H1 (cell line): ENCODE data around the gene CDCA4. TPM values are rescaled to one million over a fixed set of nuclear protein-coding genes. Genes with fewer than 3 reads are reported as not detected.

Experiments
- CBX8 ChIP-seq: fragments of 300-800, 300-1000 bp; sonication (generic); IDR thresholded peaks from 2 replicates; pipeline ENCODE4 v1.7.1; 2016; ENCODE audit warnings: low read depth, low read length, borderline replicate concordance
- CHD2 ChIP-seq: IDR thresholded peaks from 2 replicates; pipeline ENCODE4 v1.6.1; 2012; ENCODE audit warnings: low read length, improper control_type of control experiment
- EGR1 ChIP-seq: IDR thresholded peaks from 2 replicates; pipeline ENCODE4 v1.6.1; 2011; ENCODE audit warnings: low read depth, low read length, borderline replicate concordance
- GTF2F1 ChIP-seq: IDR thresholded peaks from 2 replicates; pipeline ENCODE4 v1.6.1; 2012; ENCODE audit warnings: low read depth, low read length, improper control_type of control experiment, borderline replicate concordance
- HDAC6 ChIP-seq: IDR thresholded peaks from one replicate; pipeline ENCODE4 v1.7.1; 2012; ENCODE audit warnings: low read depth, mild to moderate bottlenecking, inconsistent platforms, low read length, moderate library complexity
- JUND ChIP-seq: IDR thresholded peaks from 2 replicates; pipeline ENCODE4 v1.6.1; 2011; ENCODE audit warnings: mild to moderate bottlenecking, improper control_type of control experiment, low read length
- RFX5 ChIP-seq: IDR thresholded peaks from 2 replicates; pipeline ENCODE4 v1.6.1; 2011; ENCODE audit warnings: low read depth, low read length, improper control_type of control experiment, borderline replicate concordance
- polyA plus RNA-seq, 7 experiments: library from polyadenylated mRNA; depleted of rRNA in 3 of 7; stranded (reverse) in 5 of 7; unstranded in 2 of 7; fragments of >200 nt in 5 of 7; fragments of 200-250 nt in 2 of 7; gene quantifications; 1 replicate in 5 of 7; 2 replicates in 1 of 7; 4 replicates in 1 of 7; pipeline versions ENCODE4 v1.2.1 to v1.2.3, GENCODE V29; 2011 to 2013; ENCODE audit warnings: missing spikeins in 2 of 7, mixed read lengths in 2 of 7
- total RNA-seq: library from RNA; stranded (reverse); fragmentation: NEBNext Ultra II Directional; extraction: Animal tissue kit (Norgen Biotek cat#: 25700); gene quantifications from 2 replicates; pipeline ENCODE4 v1.2.1, GENCODE V29; 2021
- TF ChIP-seq, protein P1 (sequence below): fragments of 300-600 bp; sonication (generic); IDR thresholded peaks from 2 replicates; pipeline ENCODE4 v1.7.1; 2012; ENCODE audit warnings: low read length, moderate library complexity, mild to moderate bottlenecking, inconsistent platforms; ENCODE audit not compliant: insufficient replicate concordance

Gene CDCA4
- total and polyA plus RNA-seq, 2 of the 8 experiments (the other 6 are each of a cell fraction or from before 2014, with no cell fraction given) = 49.9 to 62.4 TPM

DNA sequence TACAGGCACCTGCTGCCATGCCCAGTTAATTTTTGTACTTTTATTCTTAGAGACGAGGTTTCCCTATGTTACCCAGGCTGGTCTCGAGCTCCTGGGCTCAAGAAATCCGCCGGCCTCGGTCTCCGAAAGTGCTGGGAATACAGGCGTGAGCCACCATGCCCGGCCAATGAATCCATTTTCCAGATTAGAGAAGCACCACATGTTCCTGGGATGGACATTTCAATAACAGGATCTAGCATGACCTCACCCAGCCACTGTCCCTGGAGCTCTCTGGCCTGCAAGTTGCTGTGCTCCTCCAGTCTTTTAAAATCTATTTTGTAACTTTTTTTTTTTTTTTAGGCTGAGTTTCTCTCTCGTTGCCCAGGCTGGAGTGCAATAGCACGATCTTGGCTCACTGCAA, 42.2 kb upstream of the CDCA4 start (continued):
- TF ChIP-seq RFX5 (no peak), GTF2F1 (no peak), HDAC6 (no peak), JUND (no peak), CHD2 (no peak), CBX8 (no peak), EGR1 (no peak)
- TF ChIP-seq, protein P1, sequence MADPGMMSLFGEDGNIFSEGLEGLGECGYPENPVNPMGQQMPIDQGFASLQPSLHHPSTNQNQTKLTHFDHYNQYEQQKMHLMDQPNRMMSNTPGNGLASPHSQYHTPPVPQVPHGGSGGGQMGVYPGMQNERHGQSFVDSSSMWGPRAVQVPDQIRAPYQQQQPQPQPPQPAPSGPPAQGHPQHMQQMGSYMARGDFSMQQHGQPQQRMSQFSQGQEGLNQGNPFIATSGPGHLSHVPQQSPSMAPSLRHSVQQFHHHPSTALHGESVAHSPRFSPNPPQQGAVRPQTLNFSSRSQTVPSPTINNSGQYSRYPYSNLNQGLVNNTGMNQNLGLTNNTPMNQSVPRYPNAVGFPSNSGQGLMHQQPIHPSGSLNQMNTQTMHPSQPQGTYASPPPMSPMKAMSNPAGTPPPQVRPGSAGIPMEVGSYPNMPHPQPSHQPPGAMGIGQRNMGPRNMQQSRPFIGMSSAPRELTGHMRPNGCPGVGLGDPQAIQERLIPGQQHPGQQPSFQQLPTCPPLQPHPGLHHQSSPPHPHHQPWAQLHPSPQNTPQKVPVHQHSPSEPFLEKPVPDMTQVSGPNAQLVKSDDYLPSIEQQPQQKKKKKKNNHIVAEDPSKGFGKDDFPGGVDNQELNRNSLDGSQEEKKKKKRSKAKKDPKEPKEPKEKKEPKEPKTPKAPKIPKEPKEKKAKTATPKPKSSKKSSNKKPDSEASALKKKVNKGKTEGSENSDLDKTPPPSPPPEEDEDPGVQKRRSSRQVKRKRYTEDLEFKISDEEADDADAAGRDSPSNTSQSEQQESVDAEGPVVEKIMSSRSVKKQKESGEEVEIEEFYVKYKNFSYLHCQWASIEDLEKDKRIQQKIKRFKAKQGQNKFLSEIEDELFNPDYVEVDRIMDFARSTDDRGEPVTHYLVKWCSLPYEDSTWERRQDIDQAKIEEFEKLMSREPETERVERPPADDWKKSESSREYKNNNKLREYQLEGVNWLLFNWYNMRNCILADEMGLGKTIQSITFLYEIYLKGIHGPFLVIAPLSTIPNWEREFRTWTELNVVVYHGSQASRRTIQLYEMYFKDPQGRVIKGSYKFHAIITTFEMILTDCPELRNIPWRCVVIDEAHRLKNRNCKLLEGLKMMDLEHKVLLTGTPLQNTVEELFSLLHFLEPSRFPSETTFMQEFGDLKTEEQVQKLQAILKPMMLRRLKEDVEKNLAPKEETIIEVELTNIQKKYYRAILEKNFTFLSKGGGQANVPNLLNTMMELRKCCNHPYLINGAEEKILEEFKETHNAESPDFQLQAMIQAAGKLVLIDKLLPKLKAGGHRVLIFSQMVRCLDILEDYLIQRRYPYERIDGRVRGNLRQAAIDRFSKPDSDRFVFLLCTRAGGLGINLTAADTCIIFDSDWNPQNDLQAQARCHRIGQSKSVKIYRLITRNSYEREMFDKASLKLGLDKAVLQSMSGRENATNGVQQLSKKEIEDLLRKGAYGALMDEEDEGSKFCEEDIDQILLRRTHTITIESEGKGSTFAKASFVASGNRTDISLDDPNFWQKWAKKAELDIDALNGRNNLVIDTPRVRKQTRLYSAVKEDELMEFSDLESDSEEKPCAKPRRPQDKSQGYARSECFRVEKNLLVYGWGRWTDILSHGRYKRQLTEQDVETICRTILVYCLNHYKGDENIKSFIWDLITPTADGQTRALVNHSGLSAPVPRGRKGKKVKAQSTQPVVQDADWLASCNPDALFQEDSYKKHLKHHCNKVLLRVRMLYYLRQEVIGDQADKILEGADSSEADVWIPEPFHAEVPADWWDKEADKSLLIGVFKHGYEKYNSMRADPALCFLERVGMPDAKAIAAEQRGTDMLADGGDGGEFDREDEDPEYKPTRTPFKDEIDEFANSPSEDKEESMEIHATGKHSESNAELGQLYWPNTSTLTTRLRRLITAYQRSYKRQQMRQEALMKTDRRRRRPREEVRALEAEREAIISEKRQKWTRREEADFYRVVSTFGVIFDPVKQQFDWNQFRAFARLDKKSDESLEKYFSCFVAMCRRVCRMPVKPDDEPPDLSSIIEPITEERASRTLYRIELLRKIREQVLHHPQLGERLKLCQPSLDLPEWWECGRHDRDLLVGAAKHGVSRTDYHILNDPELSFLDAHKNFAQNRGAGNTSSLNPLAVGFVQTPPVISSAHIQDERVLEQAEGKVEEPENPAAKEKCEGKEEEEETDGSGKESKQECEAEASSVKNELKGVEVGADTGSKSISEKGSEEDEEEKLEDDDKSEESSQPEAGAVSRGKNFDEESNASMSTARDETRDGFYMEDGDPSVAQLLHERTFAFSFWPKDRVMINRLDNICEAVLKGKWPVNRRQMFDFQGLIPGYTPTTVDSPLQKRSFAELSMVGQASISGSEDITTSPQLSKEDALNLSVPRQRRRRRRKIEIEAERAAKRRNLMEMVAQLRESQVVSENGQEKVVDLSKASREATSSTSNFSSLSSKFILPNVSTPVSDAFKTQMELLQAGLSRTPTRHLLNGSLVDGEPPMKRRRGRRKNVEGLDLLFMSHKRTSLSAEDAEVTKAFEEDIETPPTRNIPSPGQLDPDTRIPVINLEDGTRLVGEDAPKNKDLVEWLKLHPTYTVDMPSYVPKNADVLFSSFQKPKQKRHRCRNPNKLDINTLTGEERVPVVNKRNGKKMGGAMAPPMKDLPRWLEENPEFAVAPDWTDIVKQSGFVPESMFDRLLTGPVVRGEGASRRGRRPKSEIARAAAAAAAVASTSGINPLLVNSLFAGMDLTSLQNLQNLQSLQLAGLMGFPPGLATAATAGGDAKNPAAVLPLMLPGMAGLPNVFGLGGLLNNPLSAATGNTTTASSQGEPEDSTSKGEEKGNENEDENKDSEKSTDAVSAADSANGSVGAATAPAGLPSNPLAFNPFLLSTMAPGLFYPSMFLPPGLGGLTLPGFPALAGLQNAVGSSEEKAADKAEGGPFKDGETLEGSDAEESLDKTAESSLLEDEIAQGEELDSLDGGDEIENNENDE = no peak
